HG03521 (cell line): ENCODE measurements around the gene DMD.

Experiments used
- ATAC-seq: cut with Tn5 transposase; IDR thresholded peaks from one replicate; pipeline ENCODE4 v1.9.1; 2021; ENCODE audit warnings: mild to moderate bottlenecking, moderate library complexity; ENCODE audit not compliant: unreplicated experiment

Gene DMD

DNA sequence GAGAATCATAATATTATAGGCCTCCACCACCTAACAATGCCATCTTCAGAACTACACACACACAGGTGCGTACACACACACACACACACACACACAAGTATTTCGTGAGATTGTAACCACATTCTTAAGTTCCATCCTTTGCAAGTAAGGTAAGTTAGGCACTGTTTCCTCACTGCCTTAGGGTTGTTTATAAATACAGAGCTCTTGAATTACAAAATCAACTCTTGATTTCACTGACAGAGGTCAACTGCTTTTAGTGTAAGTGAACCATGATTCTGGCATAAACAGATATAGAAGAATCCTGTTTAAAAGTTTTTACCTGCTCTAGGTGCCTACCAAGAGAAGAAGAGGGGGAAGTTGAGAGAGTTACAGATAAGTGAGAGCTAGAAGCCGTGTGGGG, 166.1 kb downstream of the DMD start:
- no peak for ATAC-seq

DNA sequence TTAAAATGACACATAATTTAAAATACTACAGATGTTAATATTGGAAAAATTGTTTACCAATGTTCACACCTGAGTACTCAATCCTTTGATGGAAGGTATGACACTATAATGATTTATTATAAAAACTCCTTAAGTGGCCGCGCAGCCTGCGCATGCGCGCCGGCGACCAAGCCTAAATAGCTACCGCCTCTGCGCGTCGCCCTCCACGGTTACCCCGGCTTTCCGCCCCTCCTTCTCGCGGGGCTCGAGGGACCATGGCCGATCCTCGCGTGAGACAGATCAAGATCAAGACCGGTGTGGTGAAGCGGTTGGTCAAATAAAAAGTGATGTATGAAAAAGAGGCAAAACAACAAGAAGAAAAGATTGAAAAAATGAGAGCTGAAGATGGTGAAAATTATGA, 170.2 kb downstream of the DMD start:
- no peak for ATAC-seq

DNA sequence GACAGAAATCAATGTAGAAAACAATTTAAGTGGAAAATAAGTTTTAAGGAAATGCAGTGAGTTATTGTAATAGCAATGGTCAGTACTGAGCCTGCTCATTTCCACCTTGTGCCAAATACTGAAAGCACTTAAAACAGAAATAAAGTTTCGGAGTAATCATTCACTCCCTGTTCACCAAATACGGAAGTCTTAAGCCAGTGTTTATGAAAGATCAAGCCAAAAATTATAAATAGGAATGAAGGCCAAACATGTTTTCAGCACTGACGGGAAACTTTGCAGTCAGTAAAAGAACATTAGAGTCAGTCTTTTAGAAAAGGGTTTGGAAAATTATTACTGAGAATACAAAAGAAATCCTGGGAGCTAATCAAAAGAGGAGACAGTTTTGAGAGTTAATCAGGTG, 178.6 kb downstream of the DMD start:
- no peak for ATAC-seq

DNA sequence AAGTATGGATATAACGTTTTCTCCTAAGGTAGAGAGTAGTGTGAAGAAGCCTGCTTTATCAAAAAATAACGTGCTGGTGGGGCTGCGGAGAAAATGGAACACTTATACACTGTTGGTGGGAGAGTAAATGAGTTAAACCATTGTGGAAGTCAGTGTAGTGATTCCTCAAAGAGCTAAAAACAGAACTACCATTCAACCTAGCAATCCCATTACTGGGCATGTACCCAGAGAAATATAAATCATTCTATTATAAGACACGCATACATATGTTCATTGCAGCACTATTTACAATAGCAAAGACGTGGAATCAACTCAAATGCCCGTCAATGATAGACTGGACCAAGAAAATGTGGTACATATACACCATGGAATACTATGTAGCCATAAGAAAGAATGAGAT, 196.4 kb downstream of the DMD start:
- ATAC-seq, result no peak

DNA sequence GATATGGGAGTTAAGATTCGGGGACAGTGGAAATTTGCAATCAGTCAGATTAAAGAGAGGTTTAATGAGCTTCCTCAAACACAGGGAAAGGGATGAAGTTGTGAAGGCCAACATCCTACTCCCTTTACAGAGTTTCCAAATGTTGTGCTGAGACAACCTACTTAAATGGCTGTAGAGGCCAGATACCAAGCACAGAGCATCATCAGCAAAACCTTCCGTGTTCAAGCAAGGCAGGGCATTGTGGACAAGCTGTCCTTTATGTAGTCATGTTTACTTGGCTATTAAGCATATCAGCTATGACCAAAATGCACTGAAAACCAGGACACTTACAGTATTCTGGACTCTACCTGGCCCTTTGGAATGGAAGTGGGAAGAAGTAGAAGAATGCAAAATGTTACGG, 197.3 kb downstream of the DMD start:
- ATAC-seq, result no peak

DNA sequence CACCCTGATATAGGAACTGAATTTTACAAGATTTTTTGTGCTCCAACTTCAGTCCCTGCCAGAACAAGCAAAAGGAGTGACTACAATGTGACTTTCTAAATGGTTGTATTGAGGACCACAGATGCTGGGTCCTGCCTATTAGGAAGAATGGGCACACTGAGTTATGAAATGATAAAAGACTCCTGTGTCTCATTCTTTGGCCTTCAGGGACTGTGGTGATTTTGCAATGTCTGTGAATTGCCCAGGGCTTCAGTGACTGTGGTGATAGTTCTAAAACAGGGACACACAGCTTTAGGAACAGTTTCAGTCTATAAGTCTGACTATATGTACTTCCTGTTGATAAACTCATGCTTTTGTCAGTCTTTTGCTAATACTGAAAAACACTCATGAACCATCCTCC, 210.2 kb downstream of the DMD start:
- ATAC-seq, result no peak

DNA sequence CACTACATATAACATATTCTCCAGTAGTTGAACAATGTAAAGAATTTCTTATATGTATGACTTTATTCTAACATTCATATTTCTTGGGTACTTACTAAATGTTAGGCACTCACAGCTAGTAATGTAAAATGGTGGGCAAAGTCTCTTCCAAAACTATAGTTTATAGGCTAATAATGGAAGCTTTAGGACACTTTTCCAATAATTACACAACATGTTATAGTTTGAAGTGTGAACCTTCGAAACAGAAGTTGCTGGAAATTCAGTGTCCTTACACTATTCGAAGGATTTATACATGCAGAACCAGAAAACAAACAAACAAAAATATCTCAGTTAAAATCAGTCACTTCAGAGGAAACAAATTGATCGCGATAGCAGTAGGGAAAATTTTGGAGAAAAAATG, 212.6 kb downstream of the DMD start:
- ATAC-seq, result no peak

DNA sequence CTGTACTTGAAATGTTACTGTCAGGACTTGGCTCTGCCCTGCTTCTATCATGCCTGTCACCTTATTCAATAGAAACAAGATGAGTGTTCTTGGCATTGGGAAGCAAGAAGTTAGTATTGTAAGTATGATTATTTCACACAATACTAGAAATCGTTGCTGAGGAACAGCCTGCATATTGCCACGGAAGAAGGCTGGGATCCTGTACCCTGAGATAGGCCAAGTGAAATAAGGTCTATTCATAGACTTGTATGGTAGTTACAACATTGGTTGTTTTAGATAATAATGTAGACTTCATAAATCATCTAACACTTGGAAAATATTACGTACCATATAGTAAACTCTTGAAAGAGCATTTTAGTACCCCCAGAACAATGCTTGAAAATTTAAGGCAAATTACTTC, 215.9 kb downstream of the DMD start:
- ATAC-seq, result no peak

DNA sequence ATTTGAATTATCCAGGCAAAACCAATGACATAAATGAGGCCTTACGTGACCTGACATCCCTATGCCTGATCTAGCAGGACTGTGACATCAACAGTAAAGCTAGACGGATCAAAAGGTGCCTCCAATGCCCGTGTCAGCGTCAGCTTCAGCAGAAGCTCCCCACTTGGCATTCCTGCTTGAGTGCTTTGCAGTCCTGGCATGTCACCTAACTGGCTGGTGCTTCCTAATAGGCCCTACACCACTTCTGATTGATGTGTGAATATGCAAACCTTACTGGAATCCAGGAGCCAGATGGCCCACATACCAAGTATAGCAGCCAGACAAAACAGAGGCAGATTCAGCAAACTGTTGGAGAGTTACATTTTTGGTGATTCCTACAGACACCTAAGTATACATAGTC, 224.2 kb downstream of the DMD start:
- no peak for ATAC-seq

DNA sequence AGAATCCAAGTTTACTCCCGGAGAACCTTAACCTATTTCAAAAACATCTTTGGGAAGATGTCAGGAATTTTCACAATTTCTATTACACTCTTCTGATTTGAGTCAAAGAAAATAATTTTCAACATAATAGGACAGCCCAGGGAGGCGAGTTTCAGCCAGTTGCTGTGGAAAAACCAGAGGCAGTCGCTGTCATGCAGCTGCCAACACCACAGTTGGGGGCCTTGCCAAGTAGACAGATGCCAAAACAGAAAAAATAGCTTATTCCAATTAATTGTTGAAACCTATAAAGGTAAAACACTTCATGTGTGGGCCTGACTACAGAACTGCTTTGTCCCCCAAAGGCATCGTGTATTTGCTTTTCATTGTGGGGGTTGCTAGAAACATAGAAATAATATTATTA, 225.8 kb downstream of the DMD start:
- ATAC-seq, result no peak

DNA sequence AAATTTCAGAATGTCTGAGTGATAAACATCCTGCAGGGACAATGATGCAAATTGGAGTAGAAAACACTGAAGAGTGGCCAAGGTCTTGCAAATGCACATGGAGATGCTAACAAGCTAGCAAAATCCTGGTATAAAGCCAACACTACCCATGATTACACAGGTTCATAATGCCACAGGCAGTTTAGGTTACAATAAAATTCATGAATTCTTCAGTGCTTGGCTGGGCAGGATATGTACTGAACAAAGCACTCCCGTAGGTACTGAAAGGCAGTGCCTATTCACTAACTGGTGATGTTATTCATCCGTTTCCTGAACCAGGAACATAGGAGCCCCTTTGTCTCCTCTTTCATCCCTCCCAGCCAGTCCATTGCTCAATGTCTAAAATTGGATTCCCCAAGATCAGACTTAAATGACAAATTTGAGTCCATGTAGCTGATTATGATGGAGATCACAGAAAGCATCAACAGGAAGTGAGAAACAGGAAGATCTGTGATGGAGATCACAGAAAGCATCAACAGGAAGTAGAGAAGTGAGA, 244.5 kb downstream of the DMD start:
- no peak for ATAC-seq

DNA sequence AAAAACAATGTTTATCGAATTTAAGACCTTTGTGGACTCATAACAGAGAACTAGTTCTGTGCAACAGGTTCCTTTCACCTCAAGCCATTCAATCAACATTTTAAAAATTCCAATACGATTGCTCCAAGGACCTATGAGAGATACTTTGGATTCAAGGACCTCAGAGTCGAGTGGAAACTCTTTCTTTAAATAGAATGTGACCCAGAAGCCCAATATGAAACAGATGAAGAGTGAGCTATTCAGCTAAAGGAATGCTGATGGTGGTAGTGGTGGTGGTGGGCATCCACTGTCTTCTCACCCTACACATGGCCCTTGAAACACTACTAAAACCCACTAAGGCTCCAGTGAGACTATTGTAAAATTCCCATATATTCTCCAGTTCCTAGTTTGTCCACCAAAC, 257.2 kb downstream of the DMD start:
- no peak for ATAC-seq

DNA sequence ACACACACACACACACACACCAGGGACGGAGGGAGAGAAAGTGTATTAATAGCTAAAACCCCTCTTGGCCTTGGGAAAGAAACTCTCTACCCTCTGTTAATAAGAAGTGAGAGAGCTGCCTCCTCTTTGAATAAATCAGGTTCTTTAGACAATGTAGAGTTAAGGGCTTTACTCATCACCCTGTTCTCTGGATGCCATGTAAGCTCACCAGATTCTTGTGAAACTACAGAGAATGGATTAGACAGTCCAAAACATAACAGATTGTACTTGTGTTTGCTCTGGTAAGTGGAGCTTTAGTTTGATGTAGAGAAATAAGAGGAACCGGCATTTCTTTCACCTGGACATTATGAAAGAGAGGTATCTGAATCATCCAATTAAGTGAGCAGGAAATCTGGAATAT, 263.2 kb downstream of the DMD start:
- ATAC-seq, result no peak

DNA sequence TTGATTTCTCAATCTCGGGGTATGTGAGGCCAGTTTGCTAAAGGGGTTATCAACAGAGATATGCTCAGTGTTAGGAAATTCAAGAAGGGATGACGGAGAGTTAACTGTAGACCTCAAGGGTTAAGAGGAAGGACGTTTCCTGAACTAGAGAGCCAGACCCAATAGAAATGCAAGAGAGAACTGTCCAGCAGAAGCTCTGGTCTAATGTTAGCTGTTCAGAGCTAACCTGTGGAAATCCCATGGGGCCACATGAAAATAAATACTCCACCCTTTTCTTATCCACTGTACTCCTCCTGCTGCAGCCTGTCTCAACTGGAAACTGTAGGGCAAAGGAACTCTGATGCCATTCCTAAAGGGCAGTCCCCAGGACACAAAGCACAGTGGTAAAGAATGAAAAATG, 274.3 kb downstream of the DMD start:
- ATAC-seq, result no peak

DNA sequence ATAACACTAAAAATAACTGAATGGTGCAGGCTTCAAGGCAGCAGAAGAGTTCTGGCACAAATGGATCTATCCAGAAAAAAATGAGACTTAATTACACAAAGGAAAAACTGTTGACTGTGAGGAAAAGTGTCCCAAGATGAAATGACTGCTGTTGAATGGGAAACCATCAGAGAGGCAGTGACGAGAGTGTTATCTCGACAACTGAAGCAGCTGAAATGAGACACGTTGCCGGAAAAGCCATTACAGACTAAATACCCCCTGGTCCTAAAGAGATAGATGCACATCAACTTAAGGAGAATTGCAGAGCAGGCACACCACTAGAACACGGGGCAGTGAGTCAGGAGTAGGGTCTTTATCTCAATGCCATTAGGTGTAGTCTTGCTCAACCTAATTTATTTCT, 277.8 kb downstream of the DMD start:
- ATAC-seq, result no peak

DNA sequence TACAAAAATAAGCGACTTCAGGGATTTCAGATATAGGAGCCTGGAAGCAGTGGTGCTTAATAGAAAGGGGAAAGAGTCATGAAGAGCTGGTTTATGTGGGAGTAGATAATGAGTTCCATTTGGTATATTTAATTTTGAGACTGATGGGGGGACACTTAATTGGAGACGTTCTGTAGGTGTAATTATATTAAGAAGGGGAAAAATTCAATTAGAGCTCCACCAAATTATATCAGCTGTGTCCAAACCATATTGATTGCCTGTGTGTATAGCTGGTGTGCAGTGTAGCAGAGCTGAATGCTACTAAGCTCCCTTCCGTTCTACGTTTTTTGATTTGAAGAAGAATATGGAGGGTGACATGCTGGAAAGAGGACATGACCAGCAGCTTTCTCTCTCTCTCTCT, 282.3 kb downstream of the DMD start:
- ATAC-seq, result no peak

DNA sequence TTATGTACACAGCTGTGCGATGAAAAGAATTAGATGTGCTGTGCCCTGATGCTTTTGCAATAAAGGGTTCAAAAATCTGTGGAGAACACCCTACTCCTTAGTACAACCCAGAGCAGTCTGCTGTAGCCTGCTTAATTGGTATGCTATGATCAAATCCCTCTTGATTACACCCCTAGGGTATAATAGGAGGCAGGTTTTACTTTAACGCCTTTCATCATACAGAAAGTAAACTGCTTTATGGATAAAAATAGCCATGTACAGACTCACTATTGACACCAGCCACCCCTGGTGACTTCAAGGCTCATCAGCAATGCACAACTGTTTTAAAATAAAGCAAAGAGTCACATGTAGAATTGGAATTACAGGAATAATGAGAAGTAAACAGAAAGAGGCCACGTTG, 315.3 kb downstream of the DMD start:
- no peak for ATAC-seq

DNA sequence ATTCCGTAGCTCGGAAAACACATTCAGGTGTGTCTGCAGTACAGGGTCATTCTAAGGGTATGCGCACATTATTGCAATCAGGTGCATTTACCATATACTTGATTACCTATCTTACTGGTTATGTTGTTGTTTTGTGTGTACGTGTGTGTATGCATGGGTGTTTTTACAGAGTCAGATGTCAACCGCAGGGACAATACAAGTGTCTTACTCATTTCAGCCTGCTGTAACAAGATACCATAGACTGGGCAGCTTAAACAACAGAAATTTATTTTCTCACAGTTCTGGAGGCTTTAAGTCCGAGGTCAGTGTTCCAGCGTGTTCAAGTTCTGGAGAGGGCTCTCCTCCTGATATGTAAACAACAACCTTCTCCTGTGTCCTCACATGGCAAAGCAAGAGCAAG, 316.7 kb downstream of the DMD start:
- ATAC-seq, result no peak

DNA sequence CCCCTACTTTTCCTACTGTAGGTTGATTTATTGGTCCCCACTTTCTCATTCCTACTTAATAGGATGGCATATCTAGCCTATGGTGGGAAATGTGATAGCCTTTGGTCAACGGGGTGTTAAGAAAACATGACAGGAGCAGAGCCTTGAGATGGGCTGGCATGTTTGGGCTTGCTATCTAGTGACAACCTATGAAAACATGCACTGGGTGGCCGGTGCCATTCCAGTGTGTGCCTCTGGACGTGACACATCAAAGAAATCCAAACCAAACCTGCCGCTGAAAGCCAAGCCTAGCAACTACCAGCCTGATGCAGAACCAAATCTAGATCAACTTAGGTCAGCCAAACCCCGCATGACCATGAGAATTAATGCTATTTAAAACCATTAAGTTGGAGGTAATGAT, 317.6 kb downstream of the DMD start:
- no peak for ATAC-seq

DNA sequence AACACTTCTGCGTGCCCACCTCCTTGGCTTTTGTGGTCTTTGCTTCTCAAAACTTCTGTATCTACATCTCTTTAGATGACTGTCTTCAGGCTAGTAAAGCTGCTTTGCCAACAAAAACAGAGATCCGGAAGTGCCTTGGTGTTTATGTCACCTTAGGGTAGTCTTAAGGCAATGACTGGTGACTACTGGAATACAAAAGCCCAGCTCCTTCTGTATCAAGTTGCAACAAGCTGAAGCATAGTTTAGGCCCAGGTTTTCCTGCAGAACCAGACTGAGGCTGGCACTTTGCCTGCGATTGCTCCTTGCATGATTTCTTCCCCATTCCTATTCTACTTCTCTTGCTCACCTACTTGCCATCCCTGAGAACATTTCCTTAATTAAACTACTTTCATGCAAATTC, 333.8 kb downstream of the DMD start:
- no peak for ATAC-seq

DNA sequence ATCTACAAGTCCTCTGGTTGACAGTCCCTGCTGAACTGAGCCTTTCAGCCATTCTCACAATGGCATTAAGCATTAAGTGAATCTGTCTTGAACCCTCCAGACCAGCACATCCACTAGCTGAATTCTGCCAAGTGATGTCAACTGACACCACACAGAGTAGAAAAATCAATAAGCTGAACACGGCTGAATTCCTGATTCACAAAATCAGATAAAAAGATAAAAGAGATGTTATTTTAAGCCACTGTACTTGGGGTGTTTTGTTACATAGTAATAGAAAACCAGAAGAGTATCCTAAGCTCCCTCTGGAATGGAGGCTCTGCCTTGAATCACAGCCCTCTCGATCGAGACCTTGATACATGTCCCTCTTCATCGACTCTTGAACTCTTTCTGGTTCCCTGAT, 336.5 kb downstream of the DMD start:
- ATAC-seq, result no peak

DNA sequence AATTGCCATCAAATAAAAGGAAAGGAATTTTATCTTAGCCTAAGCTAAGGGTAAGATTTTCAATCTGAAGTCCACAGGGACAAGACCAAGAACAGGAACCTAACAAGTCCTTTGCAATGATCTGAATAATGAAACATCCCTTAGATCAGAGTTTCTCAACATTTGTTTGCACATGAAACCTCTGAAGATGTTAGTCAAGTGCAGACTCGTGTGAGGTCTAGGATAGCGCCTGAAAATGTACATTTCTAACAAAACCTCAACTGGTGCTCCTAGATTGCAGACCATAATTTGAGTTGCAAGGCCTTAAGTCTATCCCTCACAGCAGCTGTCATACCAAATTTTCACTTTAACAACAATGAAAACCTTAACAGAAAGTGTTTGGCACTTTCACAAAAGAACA, 337.6 kb downstream of the DMD start:
- no peak for ATAC-seq

DNA sequence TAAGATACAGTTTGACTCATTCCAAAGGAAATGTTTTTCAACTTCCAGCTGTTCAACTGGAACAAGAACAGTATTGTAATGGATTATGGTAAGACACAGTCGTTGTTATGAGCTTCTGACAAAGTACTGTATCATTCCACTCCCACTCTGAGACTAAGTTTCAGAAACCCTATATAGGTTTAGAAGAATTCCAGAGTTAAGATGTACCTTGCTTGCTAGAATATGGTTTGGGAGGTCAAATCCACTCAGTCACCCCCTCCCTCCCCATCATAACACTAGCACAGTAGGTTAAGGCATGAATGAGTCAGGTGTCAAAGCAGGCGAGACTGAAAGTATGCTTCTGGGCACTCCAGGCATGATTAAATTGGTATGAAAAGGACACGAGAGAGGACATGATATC, 339.7 kb downstream of the DMD start:
- ATAC-seq, result no peak

DNA sequence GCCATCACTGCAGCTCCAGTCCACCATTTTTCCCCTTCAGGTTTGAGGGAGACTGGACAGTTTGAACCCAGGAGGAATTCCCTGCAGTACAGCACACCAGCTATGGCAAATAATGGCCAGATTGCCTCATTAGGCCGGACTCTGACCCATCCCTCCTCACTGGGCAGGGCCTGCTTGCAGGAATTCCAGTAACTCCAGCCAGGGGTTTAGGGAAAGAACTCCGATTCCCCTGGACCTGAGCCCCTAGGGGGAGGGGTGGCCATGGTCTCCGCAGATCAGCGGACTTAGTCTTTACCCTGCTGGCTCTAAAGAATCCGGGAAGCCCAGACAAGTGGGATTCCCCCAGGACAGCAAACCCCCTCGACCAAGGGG, 342.8 kb downstream of the DMD start:
- ATAC-seq, result no peak
